ENCODE results near the gene TMEM271.

The TMEM271 gene

GRCh38 chr4:532588-533317, 43.3 kb downstream of the TMEM271 start:
- DNase-seq (ENCODE audit: low read depth), result no peak

- no peak for DNase-seq (ENCODE audit: low read depth)
These were observed 44.2 kb downstream of the TMEM271 start for GRCh38 chr4:531721-532565.

- DNase-seq (ENCODE audit: low read depth), result no peak
These were observed 45.0 kb downstream of the TMEM271 start for GRCh38 chr4:531076-531475.

- DNase-seq (ENCODE audit: low read depth), result no peak
These were observed 45.9 kb downstream of the TMEM271 start for GRCh38 chr4:530017-530781.

GRCh38 chr4:529563-529962, 46.5 kb downstream of the TMEM271 start:
- DNase-seq (ENCODE audit: low read depth), result no peak

- no peak for DNase-seq (ENCODE audit: low read depth)
These were observed 47.3 kb downstream of the TMEM271 start for GRCh38 chr4:528835-529234.

- no peak for DNase-seq (ENCODE audit: low read depth)
These were observed 47.8 kb downstream of the TMEM271 start for GRCh38 chr4:528296-528695.

GRCh38 chr4:526971-527460, 49.1 kb downstream of the TMEM271 start:
- no peak for DNase-seq (ENCODE audit: low read depth)

- no peak for DNase-seq (ENCODE audit: low read depth)
These were observed 49.7 kb downstream of the TMEM271 start for GRCh38 chr4:526189-526909.

- DNase-seq (ENCODE audit: low read depth), result no peak
These were observed 50.4 kb downstream of the TMEM271 start for GRCh38 chr4:525660-526059.

GRCh38 chr4:524196-524595, 51.9 kb downstream of the TMEM271 start:
- no peak for DNase-seq (ENCODE audit: low read depth)
